GM10266 (cell line): ENCODE results near the gene CCDC86.

ENCODE experiments used
- DNase-seq: peaks from one replicate; pipeline ENCODE4 v3.0.0; 2012; ENCODE audit errors: extremely low spot score
- TF ChIP-seq, protein P1 (sequence below): IDR thresholded peaks from 2 replicates; pipeline ENCODE4 v1.5.1; 2012; ENCODE audit warnings: mild to moderate bottlenecking, low read depth; ENCODE audit not compliant: control insufficient read depth, insufficient read depth; ENCODE audit errors: missing control alignments

CCDC86 gene

DNA sequence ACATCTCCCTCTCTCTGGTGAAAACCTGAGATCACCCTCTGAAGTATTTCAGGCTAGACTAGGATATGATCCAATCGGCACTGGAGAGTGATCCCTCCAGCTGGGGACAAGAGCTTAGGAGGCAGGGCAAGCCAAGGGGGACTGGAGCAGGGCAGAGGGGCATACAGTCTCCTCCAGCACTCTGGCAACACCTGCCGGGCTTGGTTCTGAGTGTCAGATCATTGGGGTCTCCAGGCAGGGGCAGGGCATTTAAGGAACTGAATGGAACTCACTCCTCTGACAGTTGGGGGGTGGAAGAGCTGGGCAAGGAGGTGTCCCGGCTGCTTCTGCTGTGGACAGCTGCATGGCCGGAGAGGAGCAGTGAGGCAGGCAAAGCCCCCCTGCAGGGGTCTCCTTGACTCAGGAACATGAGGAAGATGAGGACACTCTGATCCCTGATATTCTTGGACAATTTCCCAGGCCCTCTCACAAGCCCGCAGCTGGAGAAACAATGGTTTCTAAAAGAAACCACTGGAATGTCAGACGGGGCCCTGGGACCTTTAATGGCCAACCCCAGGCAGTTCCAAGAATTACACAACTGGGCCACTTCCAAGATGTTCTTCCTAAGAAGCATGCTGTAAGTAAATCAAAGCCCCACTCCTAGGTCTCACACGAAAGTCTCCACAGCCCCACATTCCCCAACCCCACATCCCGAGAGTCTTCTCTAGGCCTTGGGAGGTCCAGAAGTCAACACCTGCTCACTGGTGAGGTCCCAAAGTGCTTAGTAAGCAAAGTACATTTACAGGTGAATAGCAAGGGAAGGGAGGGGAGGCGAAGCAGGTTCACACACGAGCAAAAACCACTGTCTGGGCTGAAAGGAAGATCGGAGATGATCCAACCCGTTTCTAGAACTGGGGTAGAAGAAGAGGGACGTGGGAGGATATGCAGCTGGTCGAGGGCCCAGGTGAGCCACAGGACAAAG is 1.2 kb upstream of the CCDC86 start:
- TF ChIP-seq, protein P1, sequence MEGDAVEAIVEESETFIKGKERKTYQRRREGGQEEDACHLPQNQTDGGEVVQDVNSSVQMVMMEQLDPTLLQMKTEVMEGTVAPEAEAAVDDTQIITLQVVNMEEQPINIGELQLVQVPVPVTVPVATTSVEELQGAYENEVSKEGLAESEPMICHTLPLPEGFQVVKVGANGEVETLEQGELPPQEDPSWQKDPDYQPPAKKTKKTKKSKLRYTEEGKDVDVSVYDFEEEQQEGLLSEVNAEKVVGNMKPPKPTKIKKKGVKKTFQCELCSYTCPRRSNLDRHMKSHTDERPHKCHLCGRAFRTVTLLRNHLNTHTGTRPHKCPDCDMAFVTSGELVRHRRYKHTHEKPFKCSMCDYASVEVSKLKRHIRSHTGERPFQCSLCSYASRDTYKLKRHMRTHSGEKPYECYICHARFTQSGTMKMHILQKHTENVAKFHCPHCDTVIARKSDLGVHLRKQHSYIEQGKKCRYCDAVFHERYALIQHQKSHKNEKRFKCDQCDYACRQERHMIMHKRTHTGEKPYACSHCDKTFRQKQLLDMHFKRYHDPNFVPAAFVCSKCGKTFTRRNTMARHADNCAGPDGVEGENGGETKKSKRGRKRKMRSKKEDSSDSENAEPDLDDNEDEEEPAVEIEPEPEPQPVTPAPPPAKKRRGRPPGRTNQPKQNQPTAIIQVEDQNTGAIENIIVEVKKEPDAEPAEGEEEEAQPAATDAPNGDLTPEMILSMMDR: no peak
- no peak for DNase-seq

GRCh38 chr11:60842668-60843600 is 1.0 kb downstream of the CCDC86 start:
- TF ChIP-seq, protein P1: no peak
- DNase-seq: no peak

- no peak for DNase-seq
- TF ChIP-seq, protein P1: no peak
Observed at GRCh38 chr11:60844045-60844869, 2.3 kb downstream of the CCDC86 start.

- DNase-seq: no peak
- TF ChIP-seq, protein P1: no peak
Observed at GRCh38 chr11:60844870-60845221, 2.9 kb downstream of the CCDC86 start.

GRCh38 chr11:60845338-60845737 is 3.4 kb downstream of the CCDC86 start:
- no peak for DNase-seq
- TF ChIP-seq, protein P1: no peak

GRCh38 chr11:60847281-60847680 is 5.4 kb downstream of the CCDC86 start:
- TF ChIP-seq, protein P1: no peak
- no peak for DNase-seq
